HG03060 (cell line): ENCODE results near the gene IL3.

Experiments
- ATAC-seq: cut with Tn5 transposase; IDR thresholded peaks from one replicate; pipeline ENCODE4 v1.9.1; 2021; ENCODE audit warnings: low read depth, moderate number of reproducible peaks; ENCODE audit not compliant: unreplicated experiment

The IL3 gene

GRCh38 chr5:132025403-132025971 is 35.0 kb upstream of the IL3 start:
- ATAC-seq: no peak

GRCh38 chr5:132026516-132027008 is 33.9 kb upstream of the IL3 start:
- no peak for ATAC-seq

- no peak for ATAC-seq
Measured at GRCh38 chr5:132027027-132027426, 33.4 kb upstream of the IL3 start.

- no peak for ATAC-seq
Measured at GRCh38 chr5:132029609-132030330, 30.7 kb upstream of the IL3 start.

GRCh38 chr5:132030610-132031009 is 29.8 kb upstream of the IL3 start:
- no peak for ATAC-seq

- no peak for ATAC-seq
Measured at GRCh38 chr5:132032196-132032595, 28.3 kb upstream of the IL3 start.

- no peak for ATAC-seq
Measured at GRCh38 chr5:132033122-132033521, 27.3 kb upstream of the IL3 start.

GRCh38 chr5:132037353-132037752 is 23.1 kb upstream of the IL3 start:
- no peak for ATAC-seq

- no peak for ATAC-seq
Measured at GRCh38 chr5:132044207-132044606, 16.2 kb upstream of the IL3 start.

- ATAC-seq: no peak
Measured at GRCh38 chr5:132046880-132047299, 13.6 kb upstream of the IL3 start.

GRCh38 chr5:132049093-132049492 is 11.4 kb upstream of the IL3 start:
- ATAC-seq: no peak

GRCh38 chr5:132049559-132049958 is 10.9 kb upstream of the IL3 start:
- no peak for ATAC-seq

- no peak for ATAC-seq
Measured at GRCh38 chr5:132050136-132050535, 10.3 kb upstream of the IL3 start.

- no peak for ATAC-seq
Measured at GRCh38 chr5:132050661-132051552, 9.5 kb upstream of the IL3 start.

GRCh38 chr5:132052520-132052919 is 7.9 kb upstream of the IL3 start:
- no peak for ATAC-seq

GRCh38 chr5:132053483-132053882 is 7.0 kb upstream of the IL3 start:
- no peak for ATAC-seq

GRCh38 chr5:132054031-132054696 is 6.3 kb upstream of the IL3 start:
- no peak for ATAC-seq

- ATAC-seq: no peak
Measured at GRCh38 chr5:132054697-132055440, 5.6 kb upstream of the IL3 start.

GRCh38 chr5:132055441-132055807 is 5.0 kb upstream of the IL3 start:
- ATAC-seq: no peak
